Activated CD4-positive, alpha-beta T cell treated with anti-CD3 and anti-CD28 coated beads, Interleukin-2, amount 50 U/mL, for 4 hours (primary cell): ENCODE measurements around the gene UNC45B.
"Not testable (repeated sequence)": the region's sequence is repeated elsewhere in the genome, so short reads cannot be mapped to it uniquely, and the experiment has no call there.

Experiments
- DNase-seq, 2 experiments: peaks; one replicate each; pipeline ENCODE4 v3.0.0-alpha.2; 2020

Gene UNC45B

GRCh38 chr17:35218915-35219314, 71.3 kb downstream of the UNC45B start:
- DNase-seq, result no peak

DNA sequence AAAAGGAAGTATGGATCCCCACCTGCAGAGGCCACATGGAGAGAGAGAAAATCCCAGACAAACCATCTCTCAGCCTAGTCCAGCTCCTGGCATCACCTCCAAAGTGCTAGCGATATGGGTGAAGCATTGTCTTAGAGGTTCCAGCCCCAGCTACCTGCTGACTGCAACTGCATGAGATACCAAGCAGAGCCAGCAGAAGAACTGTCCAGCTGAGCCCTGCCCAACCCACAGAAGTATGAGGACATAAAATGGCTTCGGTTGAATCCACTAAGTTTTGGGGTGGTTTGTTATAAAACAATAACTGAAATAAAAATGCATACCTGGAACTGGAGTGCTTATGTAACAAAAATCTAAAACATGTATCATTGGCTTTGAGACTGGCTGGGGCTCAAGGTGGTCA, 74.8 kb downstream of the UNC45B start:
- no peak for DNase-seq

DNA sequence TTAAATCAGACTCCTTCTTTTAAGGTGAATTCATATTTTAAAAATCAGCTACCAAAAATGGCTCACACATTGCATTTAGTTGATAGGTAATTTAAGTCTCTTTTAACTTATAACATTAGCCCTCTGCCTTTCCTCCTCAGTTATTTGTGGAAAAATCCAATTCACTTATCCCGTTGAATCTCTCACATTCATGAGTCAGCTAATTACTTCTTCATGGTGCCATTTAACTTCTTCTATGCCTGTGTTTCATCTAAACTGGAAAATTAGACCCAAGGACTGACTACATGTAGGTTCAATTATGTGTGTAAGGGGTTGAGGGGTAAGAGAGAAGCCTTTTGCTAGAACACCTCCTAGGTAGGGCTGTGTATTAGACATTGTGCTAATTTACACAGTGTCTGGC, 76.8 kb downstream of the UNC45B start:
- DNase-seq, result no peak

DNA sequence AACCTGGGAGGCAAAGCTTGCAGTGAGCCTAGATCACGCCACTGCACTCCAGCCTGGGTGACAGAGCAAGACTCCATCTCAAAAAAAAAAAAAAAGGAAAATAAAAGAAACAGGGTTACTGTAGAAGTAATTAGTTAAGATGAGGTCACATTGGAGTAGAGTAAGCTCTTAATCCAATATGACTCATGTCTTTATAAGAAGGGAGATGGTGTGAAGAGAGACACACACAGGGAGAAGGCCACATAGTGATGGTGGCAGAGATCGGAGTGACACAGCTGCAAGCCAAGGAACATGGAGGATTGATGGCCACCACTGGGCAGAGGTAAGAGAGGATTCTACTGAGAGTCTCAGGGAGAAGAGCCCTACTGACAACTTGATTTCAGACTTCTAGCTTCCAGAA, 79.9 kb downstream of the UNC45B start:
- DNase-seq, result no peak

GRCh38 chr17:35229638-35230037, 82.0 kb downstream of the UNC45B start:
- DNase-seq, result no peak

- DNase-seq, result not testable (repeated sequence)
Measured at GRCh38 chr17:35234315-35234714, 86.7 kb downstream of the UNC45B start.

- no peak for DNase-seq
Measured at GRCh38 chr17:35235289-35235688, 87.7 kb downstream of the UNC45B start.

DNA sequence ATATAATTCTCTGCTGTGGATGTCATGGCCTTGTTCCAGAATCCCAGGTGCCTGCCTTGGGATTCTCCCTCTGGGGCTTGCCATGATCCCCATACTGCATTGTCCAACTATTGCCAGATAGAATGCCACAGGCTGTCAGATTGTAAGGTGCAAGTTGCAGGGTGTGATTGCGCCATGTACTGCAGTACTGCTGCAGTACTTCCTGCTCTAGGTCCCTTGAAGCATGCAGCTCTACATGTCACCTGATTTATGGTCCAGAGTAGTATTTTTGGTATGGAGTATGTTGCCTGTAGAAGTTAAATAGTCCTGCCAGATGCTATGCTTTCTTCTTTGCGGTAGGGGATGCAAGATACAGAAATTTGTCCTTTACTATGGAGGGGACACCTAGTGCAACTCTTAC, 88.3 kb downstream of the UNC45B start:
- DNase-seq, result no peak

- DNase-seq, result no peak
Measured at GRCh38 chr17:35236821-35237220, 89.2 kb downstream of the UNC45B start.

- DNase-seq, result no peak
Measured at GRCh38 chr17:35238821-35239220, 91.2 kb downstream of the UNC45B start.
